Activated CD4-positive, alpha-beta T cell treated with anti-CD3 and anti-CD28 coated beads, Interleukin-2, amount 50 U/mL, for 48 hours (primary cell): ENCODE measurements around the gene SLC22A31.

Experiments used
- DNase-seq, 2 experiments: peaks; one replicate each; pipeline ENCODE4 v3.0.0-alpha.2; 2020

Gene SLC22A31

GRCh38 chr16:89147085-89147817 lies 53.1 kb downstream of the SLC22A31 start:
- no peak for DNase-seq

- no peak for DNase-seq
Observed at GRCh38 chr16:89146211-89147005, 53.9 kb downstream of the SLC22A31 start.
